GM19372 (cell line): ENCODE results near the gene ZNF20.

ENCODE experiments used
- ATAC-seq: cut with Tn5 transposase; IDR thresholded peaks from one replicate; pipeline ENCODE4 v1.9.1; 2021; ENCODE audit warnings: mild to moderate bottlenecking, low read depth, moderate library complexity; ENCODE audit not compliant: unreplicated experiment

ZNF20 gene

DNA sequence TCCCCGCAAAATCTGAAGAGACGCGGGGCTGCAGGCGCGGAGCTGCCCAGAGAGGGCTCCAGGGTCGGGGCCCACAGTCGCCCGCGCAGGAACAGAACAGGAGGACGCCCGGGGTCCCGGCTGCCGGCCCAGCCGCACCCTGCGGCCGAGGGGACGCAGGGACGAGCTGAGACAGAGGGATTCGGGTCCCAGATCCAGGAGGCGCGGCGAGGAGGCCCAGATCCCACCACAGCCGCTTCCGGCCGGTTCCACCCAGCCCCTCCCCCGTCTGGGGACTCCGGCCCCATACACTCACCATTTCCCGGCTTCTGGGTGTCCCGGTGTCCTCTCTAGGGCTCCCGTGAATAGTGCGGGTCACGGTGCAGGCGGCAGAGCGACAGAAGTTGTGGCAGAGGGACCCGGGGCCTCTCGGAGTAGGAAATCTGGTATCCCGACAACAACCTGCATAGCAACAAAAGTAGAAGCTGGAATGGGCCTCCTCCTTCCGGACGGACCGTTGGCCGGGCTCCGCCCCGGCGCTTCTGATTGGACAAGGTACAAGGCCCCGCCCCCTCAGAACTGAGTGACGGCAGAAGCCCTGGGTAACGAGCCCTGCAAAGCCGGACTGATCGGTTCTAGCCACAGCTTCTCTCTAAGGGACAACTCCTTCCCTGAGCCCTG lies at the start of gene ZNF20:
Gene ZNF20 (minus strand): TSS at position 466 of the 660 bp plus-strand sequence. CDS start 168 bp downstream, at position 298.
- ATAC-seq, result peak; percentile 92

DNA sequence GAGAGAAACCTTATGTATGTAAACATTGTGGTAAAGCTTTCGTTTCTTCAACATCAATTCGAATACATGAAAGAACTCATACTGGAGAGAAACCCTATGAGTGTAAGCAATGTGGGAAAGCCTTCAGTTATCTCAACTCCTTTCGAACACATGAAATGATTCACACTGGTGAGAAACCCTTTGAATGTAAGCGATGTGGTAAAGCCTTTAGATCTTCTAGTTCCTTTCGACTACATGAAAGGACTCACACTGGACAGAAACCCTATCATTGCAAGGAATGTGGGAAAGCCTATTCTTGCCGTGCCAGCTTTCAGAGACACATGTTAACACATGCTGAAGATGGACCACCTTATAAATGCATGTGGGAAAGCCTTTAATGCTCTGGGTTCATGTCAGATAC lies 47.5 kb upstream of the ZNF20 start:
- ATAC-seq, result no peak

GRCh38 chr19:12180377-12180776 lies 40.2 kb upstream of the ZNF20 start:
- ATAC-seq, result no peak

GRCh38 chr19:12166626-12167025 lies 26.5 kb upstream of the ZNF20 start:
- no peak for ATAC-seq

GRCh38 chr19:12163826-12164225 lies 23.7 kb upstream of the ZNF20 start:
- ATAC-seq, result no peak

GRCh38 chr19:12162882-12163806 lies 23.0 kb upstream of the ZNF20 start, which contains the start of gene ZNF136:
TSS of gene ZNF136 (plus strand) at chr19:12163096. CDS start at chr19:12163204, 108 bp downstream.
- ATAC-seq, result peak; percentile 92

DNA sequence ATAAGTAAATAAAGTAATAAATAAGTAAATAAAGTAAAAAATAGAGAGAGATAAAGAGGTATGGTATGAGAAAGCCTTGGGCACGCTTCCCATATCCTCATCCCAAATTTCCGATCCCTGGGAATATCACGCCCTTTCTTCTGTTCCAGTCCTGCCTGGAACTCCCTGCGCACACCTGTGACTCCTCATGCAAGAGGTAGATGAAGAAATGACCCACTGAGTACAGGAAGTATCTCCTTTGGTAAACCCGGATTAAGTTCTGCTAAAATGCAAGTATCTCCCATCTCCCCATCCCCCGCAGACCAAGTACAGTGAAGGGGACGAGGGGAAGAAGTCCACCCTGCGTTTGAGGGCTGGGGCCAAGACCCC lies 22.3 kb upstream of the ZNF20 start:
- no peak for ATAC-seq

GRCh38 chr19:12159773-12160414 lies 19.7 kb upstream of the ZNF20 start:
- ATAC-seq, result no peak

- no peak for ATAC-seq
Measured at GRCh38 chr19:12156223-12157058, 16.3 kb upstream of the ZNF20 start, which contains the start of gene ZNF625. TSS of gene ZNF625 (minus strand) at chr19:12156734. CDS start at chr19:12156558, 176 bp downstream.

DNA sequence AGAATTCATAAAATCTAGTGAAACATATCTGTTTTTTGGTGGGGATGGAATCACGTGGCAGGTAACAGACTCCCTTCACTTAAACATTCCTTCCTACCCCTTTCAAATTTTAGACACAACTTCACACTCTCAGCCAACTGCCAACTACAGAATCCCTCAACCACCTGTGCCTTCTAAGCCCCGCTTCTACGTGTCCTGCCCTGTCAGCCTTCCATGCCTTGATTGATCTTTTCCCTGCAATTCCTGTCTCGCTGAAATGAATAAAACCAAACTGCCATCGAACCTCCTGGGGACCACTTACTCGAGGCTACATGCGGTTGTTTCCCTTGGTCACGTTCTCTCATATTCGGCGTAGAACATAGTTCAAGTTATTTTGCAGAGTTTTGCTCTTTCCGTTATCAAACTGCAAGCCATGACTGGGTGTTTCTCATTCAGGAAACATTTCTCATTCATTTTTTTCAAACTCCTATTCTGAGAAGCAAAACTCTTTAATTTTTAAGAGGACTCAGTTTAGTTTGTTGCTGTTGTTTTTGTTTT lies 15.2 kb upstream of the ZNF20 start:
- ATAC-seq, result no peak

- ATAC-seq, result no peak
Measured at GRCh38 chr19:12145348-12145747, 5.2 kb upstream of the ZNF20 start.

DNA sequence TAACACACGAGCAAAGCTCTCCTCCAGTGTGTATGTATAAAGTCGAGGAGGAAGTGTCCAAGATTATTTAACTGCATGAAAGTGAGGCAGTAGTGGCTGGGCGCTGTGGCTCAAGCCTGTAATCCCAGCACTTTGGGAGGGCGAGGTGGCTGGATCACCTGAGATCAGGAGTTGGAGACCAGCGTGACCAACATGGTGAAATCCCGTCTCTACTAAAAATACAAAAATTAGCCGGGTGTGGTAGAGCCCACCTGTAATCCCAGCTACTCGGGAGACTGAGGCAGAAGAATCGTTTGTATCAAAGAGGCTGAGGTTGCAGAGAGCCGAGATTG lies 1.2 kb upstream of the ZNF20 start:
- no peak for ATAC-seq

GRCh38 chr19:12140545-12141404 lies 625 bp upstream of the ZNF20 start:
- ATAC-seq, result no peak

DNA sequence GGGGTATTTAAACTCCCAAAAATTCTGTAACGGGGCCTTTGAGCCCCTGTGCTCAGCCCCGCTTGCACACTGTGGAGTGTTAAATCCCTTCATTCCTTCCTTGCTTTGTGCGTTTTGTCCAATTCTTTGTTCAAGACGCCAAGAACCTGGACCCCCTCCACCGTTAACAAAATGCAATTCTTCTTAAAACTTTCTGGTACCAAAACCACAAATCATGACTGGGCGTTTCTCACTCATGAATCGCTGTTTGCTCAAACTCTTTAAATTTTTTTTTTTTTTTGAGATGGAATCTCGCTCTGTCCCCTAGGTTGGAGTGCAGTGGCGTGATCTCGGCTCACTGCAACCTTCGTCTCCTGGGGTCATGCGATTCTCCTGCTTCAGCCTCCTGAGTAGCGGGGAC lies 881 bp downstream of the ZNF20 start:
- ATAC-seq, result no peak

- no peak for ATAC-seq
Measured at GRCh38 chr19:12137221-12137940, 2.8 kb downstream of the ZNF20 start.

DNA sequence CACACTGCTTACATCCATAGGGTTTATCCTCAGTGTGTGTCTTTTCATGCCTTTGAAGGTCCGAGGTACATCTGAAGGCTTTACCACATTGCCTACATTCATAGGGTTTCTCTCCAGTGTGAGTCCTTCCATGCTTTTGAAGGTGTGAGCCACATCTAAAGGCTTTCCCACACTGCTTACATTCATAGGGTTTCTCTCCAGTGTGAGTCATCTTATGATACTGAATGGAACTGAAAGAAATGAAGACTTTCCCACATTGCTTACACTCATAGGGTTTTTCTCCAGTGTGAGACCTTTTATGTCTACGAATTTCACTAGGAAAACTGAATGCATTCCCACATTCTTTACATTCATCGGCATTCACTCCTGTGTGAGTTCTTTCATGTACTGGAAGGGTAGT lies 7.1 kb downstream of the ZNF20 start:
- no peak for ATAC-seq

- no peak for ATAC-seq
Measured at GRCh38 chr19:12126707-12127106, 13.4 kb downstream of the ZNF20 start.

GRCh38 chr19:12117201-12117970 lies 22.8 kb downstream of the ZNF20 start:
- no peak for ATAC-seq
